Osteoblast (primary cell): ENCODE data around the gene THRSP. TPM values are rescaled to one million over a fixed set of nuclear protein-coding genes. Genes with fewer than 3 reads are reported as not detected.
A peak's percentile ranks its signal among the peaks of the same experiment; 100 is the strongest.
"Not testable (repeated sequence)": the region's sequence is repeated elsewhere in the genome, so short reads cannot be mapped to it uniquely, and the experiment has no call there.

ENCODE experiments used
- DNase-seq: peaks from one replicate; pipeline ENCODE4 v3.0.0; 2011; ENCODE audit warnings: low spot score, mixed read lengths; ENCODE audit not compliant: insufficient read length; ENCODE audit errors: missing footprints
- H2AFZ ChIP-seq: 2 replicates; pipeline ENCODE4 v1.6.0; 2011; ENCODE audit warnings: mild to moderate bottlenecking, low read length
- H3K27ac ChIP-seq: 2 replicates; pipeline ENCODE4 v1.5.1; 2011; ENCODE audit warnings: mild to moderate bottlenecking, low read depth, low read length, moderate library complexity
- H3K27me3 ChIP-seq: 2 replicates; pipeline ENCODE4 v1.6.0; 2012; ENCODE audit warnings: mild to moderate bottlenecking, control low read depth, inconsistent platforms, low read length, moderate library complexity; ENCODE audit not compliant: insufficient read depth
- H3K36me3 ChIP-seq: 2 replicates; pipeline ENCODE4 v1.5.1; 2011; ENCODE audit warnings: mild to moderate bottlenecking, low read length, control low read depth, moderate library complexity; ENCODE audit not compliant: insufficient read depth
- H3K4me1 ChIP-seq: 2 replicates; pipeline ENCODE4 v1.5.1; 2011; ENCODE audit warnings: mild to moderate bottlenecking, low read length, control low read depth, moderate library complexity; ENCODE audit not compliant: insufficient read depth
- H3K4me2 ChIP-seq: 2 replicates; pipeline ENCODE4 v1.6.0; 2011; ENCODE audit warnings: mild to moderate bottlenecking, low read length; ENCODE audit not compliant: insufficient read depth
- H3K4me3 ChIP-seq: fragments of 200-600 bp; sonication (generic); 3 replicates; pipeline ENCODE4 v1.5.1; 2012; ENCODE audit warnings: mild to moderate bottlenecking, low read length, inconsistent platforms; ENCODE audit not compliant: insufficient read depth
- H3K79me2 ChIP-seq: 2 replicates; pipeline ENCODE4 v1.6.0; 2012; ENCODE audit warnings: mild to moderate bottlenecking, low read length, control low read depth, inconsistent platforms; ENCODE audit not compliant: insufficient read depth
- H3K9me3 ChIP-seq: 2 replicates; pipeline ENCODE4 v1.5.1; 2011; ENCODE audit warnings: low read depth, low read length, control low read depth
- H4K20me1 ChIP-seq: 2 replicates; pipeline ENCODE4 v1.6.0; 2012; ENCODE audit warnings: mild to moderate bottlenecking, low read length, control low read depth; ENCODE audit not compliant: insufficient read depth
- CTCF ChIP-seq: IDR thresholded peaks from 2 replicates; pipeline ENCODE4 v1.5.1; 2011; ENCODE audit warnings: mild to moderate bottlenecking, low read depth, low read length, moderate library complexity; ENCODE audit errors: extremely low read depth
- total RNA-seq: library from RNA; depleted of rRNA; stranded (reverse); fragments of >200 nt; gene quantifications from 2 replicates; pipeline ENCODE4 v1.2.3, GENCODE V29; 2012

Gene THRSP
- total RNA-seq, 1 donor, result not detected

GRCh38 chr11:78071717-78072116, 8.1 kb downstream of the THRSP start:
- DNase-seq, result no peak
- Histone ChIP-seq H3K4me1 (no peaks in the 10 kb centered on the region), H3K9me3 (no peaks in the 10 kb centered on the region), H3K27me3 (no peaks in the 10 kb centered on the region), H3K79me2 (peaks cover 64% of the 10 kb centered on the region), H3K4me2 (no peak overlapping the region), H3K27ac (no peak overlapping the region), H4K20me1 (peaks cover 34% of the 10 kb centered on the region), H3K4me3 (no peak overlapping the region), H2AFZ (no peak overlapping the region), H3K36me3 (peaks cover 36% of the 10 kb centered on the region)
- no peak for TF ChIP-seq CTCF

- H3K36me3 ChIP-seq, result peaks cover 36% of the 10 kb centered on the region
- peaks cover 72% of the 10 kb centered on the region for H3K79me2 ChIP-seq
- no peak overlapping the region for H3K4me2 ChIP-seq
- no peak for DNase-seq
- no peak overlapping the region for H3K4me3 ChIP-seq
- H4K20me1 ChIP-seq, result peaks cover 39% of the 10 kb centered on the region
- H3K27ac ChIP-seq, result no peak overlapping the region
- TF ChIP-seq CTCF, result no peak
- H3K27me3 ChIP-seq, result no peaks in the 10 kb centered on the region
- H2AFZ ChIP-seq, result no peak overlapping the region
- no peaks in the 10 kb centered on the region for H3K4me1 ChIP-seq
- no peaks in the 10 kb centered on the region for H3K9me3 ChIP-seq
Measured at GRCh38 chr11:78072455-78072854, 8.8 kb downstream of the THRSP start.

- TF ChIP-seq CTCF, result no peak
Measured at GRCh38 chr11:78074756-78075155, 11.1 kb downstream of the THRSP start.

GRCh38 chr11:78076733-78077403, 13.2 kb downstream of the THRSP start:
- Histone ChIP-seq H3K4me2 (no peak overlapping the region), H2AFZ (no peak overlapping the region), H3K36me3 (peaks cover 5% of the 10 kb centered on the region), H3K4me1 (peaks cover 18% of the 10 kb centered on the region), H3K27ac (no peak overlapping the region), H3K79me2 (peaks cover 77% of the 10 kb centered on the region), H4K20me1 (peaks cover 47% of the 10 kb centered on the region), H3K27me3 (no peaks in the 10 kb centered on the region), H3K4me3 (no peak overlapping the region), H3K9me3 (no peaks in the 10 kb centered on the region)
- DNase-seq, result no peak
- TF ChIP-seq CTCF, result no peak

More at GRCh38 chr11:78074756-78075155, 11.1 kb downstream of the THRSP start:
- H3K27me3 ChIP-seq, result no peaks in the 10 kb centered on the region
- peaks cover 90% of the 10 kb centered on the region for H3K79me2 ChIP-seq
- no peak overlapping the region for H2AFZ ChIP-seq
- peaks cover 26% of the 10 kb centered on the region for H3K36me3 ChIP-seq
- H3K4me2 ChIP-seq, result no peak overlapping the region
- peaks cover 12% of the 10 kb centered on the region for H3K4me1 ChIP-seq
- no peaks in the 10 kb centered on the region for H3K9me3 ChIP-seq
- no peak overlapping the region for H3K27ac ChIP-seq
- DNase-seq, result no peak
- H4K20me1 ChIP-seq, result peaks cover 52% of the 10 kb centered on the region
- no peak overlapping the region for H3K4me3 ChIP-seq

- Histone ChIP-seq H3K79me2 (peaks cover 73% of the 10 kb centered on the region), H3K4me2 (peak overlapping the region; percentile 93), H3K4me1 (peaks cover 18% of the 10 kb centered on the region), H4K20me1 (peaks cover 43% of the 10 kb centered on the region)
- not testable (repeated sequence) for H3K27ac ChIP-seq, H3K4me3 ChIP-seq, DNase-seq, H3K27me3 ChIP-seq, H2AFZ ChIP-seq, H3K36me3 ChIP-seq, H3K9me3 ChIP-seq
Measured at GRCh38 chr11:78077592-78077991, 13.9 kb downstream of the THRSP start.
